Amygdala (tissue), 56 donors: ENCODE results near the gene ATP1A1.

Source experiments
- DNase-seq, 56 donors: peaks; one replicate each; lab custom pipeline; 2025; lab: John Stamatoyannopoulos, UW

Gene ATP1A1

GRCh38 chr1:116411784-116412479 lies 38.9 kb downstream of the ATP1A1 start:
- DNase-seq: no peak

- no peak for DNase-seq
Observed at GRCh38 chr1:116412480-116412798, 39.4 kb downstream of the ATP1A1 start.

GRCh38 chr1:116412898-116413297 lies 39.9 kb downstream of the ATP1A1 start:
- no peak for DNase-seq

GRCh38 chr1:116413414-116413813 lies 40.4 kb downstream of the ATP1A1 start:
- DNase-seq: no peak

GRCh38 chr1:116414364-116414763 lies 41.3 kb downstream of the ATP1A1 start:
- DNase-seq: no peak

GRCh38 chr1:116415200-116415698 lies 42.2 kb downstream of the ATP1A1 start:
- DNase-seq: no peak

GRCh38 chr1:116415699-116416533 lies 42.9 kb downstream of the ATP1A1 start:
- peak in 7 of 56 donors; percentile 13 to 38 (median 25) for DNase-seq

- DNase-seq: no peak
Observed at GRCh38 chr1:116416854-116417513, 43.9 kb downstream of the ATP1A1 start.

GRCh38 chr1:116417678-116418077 lies 44.6 kb downstream of the ATP1A1 start:
- DNase-seq: no peak

GRCh38 chr1:116418091-116418830 lies 45.2 kb downstream of the ATP1A1 start:
- DNase-seq: peak in 51 of 56 donors; percentile 18 to 85 (median 60)

GRCh38 chr1:116420417-116421200 lies 47.6 kb downstream of the ATP1A1 start:
- no peak for DNase-seq

GRCh38 chr1:116424438-116424837 lies 51.4 kb downstream of the ATP1A1 start:
- DNase-seq: no peak

- no peak for DNase-seq
Observed at GRCh38 chr1:116424863-116425262, 51.8 kb downstream of the ATP1A1 start.

- DNase-seq: no peak
Observed at GRCh38 chr1:116425987-116426386, 52.9 kb downstream of the ATP1A1 start.

- peak in 14 of 56 donors; percentile 13 to 57 (median 26) for DNase-seq
Observed at GRCh38 chr1:116426401-116426800, 53.4 kb downstream of the ATP1A1 start.

GRCh38 chr1:116428576-116428975 lies 55.5 kb downstream of the ATP1A1 start:
- no peak for DNase-seq

GRCh38 chr1:116429821-116430374 lies 56.9 kb downstream of the ATP1A1 start:
- DNase-seq: peak in 1 of 56 donors; percentile 18

- DNase-seq: no peak
Observed at GRCh38 chr1:116431870-116432500, 58.9 kb downstream of the ATP1A1 start.
